Activated CD4-positive, alpha-beta T cell treated with anti-CD3 and anti-CD28 coated beads, Interleukin-2, amount 10 ng/mL, durations not matched to agents 24 days and 14 days (primary cell): ENCODE results near the gene LYPD4. TPM values are rescaled to one million over a fixed set of nuclear protein-coding genes. Genes with fewer than 3 reads are reported as not detected.

Experiments used
- DNase-seq: peaks from one replicate; pipeline ENCODE4 v3.0.0; 2022
- H3K27ac Mint-ChIP-seq: one replicate; pipeline ENCODE4 v1.8.0; 2022; ENCODE audit warnings: mild to moderate bottlenecking, mixed read lengths
- H3K27me3 Mint-ChIP-seq: one replicate; pipeline ENCODE4 v1.8.0; 2022; ENCODE audit warnings: mixed read lengths
- H3K36me3 Mint-ChIP-seq: one replicate; pipeline ENCODE4 v1.8.0; 2022; ENCODE audit warnings: low read depth, mild to moderate bottlenecking, mixed read lengths
- H3K4me1 Mint-ChIP-seq: one replicate; pipeline ENCODE4 v1.8.0; 2021; ENCODE audit warnings: mixed read lengths
- H3K4me3 Mint-ChIP-seq: one replicate; pipeline ENCODE4 v1.8.0; 2022; ENCODE audit warnings: mild to moderate bottlenecking, moderate library complexity, mixed read lengths
- H3K9me3 Mint-ChIP-seq: one replicate; pipeline ENCODE4 v1.8.0; 2021; ENCODE audit warnings: mixed read lengths
- intact Hi-C: fragments of 100-400 bp; cut with micrococcal nuclease; formaldehyde crosslinking; loops from one replicate; pipeline ENCODE4 v1.15.1; 2023
- total RNA-seq: library from RNA; stranded (reverse); gene quantifications from 2 replicates; pipeline ENCODE4 v1.2.3, GENCODE V29; 2022

LYPD4 gene, protein sequence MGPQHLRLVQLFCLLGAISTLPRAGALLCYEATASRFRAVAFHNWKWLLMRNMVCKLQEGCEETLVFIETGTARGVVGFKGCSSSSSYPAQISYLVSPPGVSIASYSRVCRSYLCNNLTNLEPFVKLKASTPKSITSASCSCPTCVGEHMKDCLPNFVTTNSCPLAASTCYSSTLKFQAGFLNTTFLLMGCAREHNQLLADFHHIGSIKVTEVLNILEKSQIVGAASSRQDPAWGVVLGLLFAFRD
- total RNA-seq: not detected in 2 replicates

DNA sequence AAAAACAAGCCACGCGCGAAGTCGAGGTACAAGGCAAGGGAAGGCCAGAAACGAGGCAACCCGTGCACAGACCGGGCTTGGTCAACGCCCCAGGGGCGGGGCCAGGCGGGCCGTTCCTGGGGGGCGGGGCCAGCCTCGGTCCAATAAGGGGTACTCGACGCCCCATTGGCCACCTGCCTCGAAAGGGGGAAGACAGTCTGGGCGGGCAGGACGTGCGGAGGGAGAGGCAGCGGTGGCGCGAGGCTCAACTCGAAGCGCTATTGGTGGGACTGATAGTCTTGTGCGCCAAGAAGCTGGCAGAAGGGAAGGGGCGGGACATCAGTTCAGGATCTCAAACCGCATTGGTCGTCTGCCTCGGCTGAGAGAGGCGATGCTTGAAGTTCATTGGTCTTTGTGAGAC, at the start of gene LYPD4:
LYPD4 (minus strand) TSS at position 83 of the 400 bp plus-strand sequence. CDS start 5,398 bp downstream, outside the sequence.
- Mint-ChIP-seq H3K4me3 (no peak within 1 kb of the TSS), H3K4me1 (no peaks in the 10 kb centered on the region), H3K9me3 (no peaks in the 10 kb centered on the region), H3K36me3 (no peaks in the 10 kb centered on the region), H3K27ac (no peak within 1 kb of the TSS), H3K27me3 (peaks cover 18% of the 10 kb centered on the region)
- intact Hi-C loops: no loop called here
- no peak for DNase-seq

DNA sequence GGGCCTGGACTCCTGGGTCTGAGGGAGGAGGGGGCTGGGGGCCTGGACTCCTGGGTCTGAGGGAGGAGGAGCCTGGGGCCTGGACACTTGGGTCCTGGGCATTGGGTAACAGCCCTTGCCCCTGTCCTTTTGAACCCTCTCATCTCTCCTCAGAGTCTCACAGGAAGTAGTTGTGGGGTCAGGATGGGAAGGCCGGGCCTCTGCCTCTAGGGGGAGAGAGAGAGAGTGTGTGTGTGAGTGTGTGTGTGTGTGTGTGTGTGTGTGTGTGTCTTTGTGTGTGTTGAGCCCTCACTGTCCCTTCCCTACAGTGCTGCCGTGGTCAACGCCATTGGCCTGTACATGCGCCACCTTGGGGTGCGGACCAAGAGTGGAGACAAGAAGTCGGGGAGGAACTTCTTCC, 49.4 kb upstream of the LYPD4 start:
- H3K27ac Mint-ChIP-seq: peak overlapping the region; percentile 49
- no peaks in the 10 kb centered on the region for H3K9me3 Mint-ChIP-seq
- H3K4me1 Mint-ChIP-seq: peaks cover 34% of the 10 kb centered on the region
- H3K36me3 Mint-ChIP-seq: peaks cover 63% of the 10 kb centered on the region
- no peaks in the 10 kb centered on the region for H3K27me3 Mint-ChIP-seq
- no peak overlapping the region for H3K4me3 Mint-ChIP-seq
- peak; percentile 72 for DNase-seq
- intact Hi-C loops: no loop called here

DNA sequence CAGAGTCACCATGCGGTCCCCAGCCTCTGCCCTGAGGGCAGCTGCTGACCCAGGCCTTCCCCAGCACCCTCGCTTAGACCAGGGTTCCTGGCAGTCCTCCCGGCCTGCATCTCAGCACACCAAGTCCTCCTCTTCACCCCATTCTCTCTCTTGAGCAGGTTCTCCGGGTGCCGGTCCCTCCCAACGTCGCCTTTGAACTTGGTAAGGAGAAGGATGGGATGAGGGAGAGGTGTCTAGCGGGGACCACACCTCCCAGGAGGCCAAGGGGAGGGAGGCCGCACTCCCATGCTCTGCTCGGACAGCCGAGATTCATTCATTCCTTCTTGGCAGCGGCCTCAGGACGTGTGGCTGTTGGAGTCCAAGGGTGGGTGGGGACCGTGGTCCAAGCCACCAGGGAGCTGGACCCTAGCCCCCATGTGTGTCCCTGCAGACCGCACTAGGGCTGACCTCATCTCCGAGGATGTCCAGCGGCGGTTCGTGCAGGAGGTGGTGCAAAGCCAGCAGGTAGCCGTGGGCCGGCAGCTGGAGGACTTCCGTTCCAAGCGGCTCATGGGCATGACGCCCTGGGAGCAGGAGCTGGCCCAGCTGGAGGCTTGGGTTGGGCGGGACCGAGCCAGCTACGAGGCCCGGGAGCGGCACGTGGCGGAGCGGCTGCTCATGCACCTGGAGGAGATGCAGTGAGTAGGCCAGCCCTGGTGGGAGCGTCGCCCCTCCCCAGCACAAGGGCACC, 47.9 kb upstream of the LYPD4 start:
- DNase-seq: no peak
- no peak overlapping the region for H3K4me3 Mint-ChIP-seq
- intact Hi-C loops: no loop called here
- peaks cover 61% of the 10 kb centered on the region for H3K36me3 Mint-ChIP-seq
- H3K27ac Mint-ChIP-seq: peak overlapping the region; percentile 37
- H3K27me3 Mint-ChIP-seq: no peaks in the 10 kb centered on the region
- no peaks in the 10 kb centered on the region for H3K9me3 Mint-ChIP-seq
- peaks cover 37% of the 10 kb centered on the region for H3K4me1 Mint-ChIP-seq

DNA sequence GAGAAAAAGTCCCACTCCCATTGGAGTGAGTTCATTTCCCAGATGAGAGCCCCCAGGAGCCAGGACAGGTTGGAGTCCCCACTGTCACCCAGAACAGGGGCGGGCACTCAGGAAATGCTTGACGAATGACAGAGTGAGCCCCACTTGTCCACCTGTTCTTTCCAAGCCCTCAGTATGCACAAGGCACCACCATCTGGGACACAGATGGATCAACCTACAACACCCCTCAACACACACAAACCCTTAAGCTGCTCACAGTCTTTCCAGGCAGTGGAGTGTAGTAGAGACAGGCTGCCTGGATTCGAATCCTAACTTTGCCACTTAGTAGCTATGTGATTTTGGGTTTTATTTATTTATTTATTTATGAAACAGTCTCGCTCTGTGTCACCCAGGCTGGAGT, 46.5 kb upstream of the LYPD4 start:
- H3K27ac Mint-ChIP-seq: no peak overlapping the region
- H3K4me3 Mint-ChIP-seq: no peak overlapping the region
- peaks cover 65% of the 10 kb centered on the region for H3K36me3 Mint-ChIP-seq
- no peak for DNase-seq
- H3K9me3 Mint-ChIP-seq: no peaks in the 10 kb centered on the region
- H3K4me1 Mint-ChIP-seq: peaks cover 47% of the 10 kb centered on the region
- H3K27me3 Mint-ChIP-seq: no peaks in the 10 kb centered on the region
- intact Hi-C loops: no loop called here

DNA sequence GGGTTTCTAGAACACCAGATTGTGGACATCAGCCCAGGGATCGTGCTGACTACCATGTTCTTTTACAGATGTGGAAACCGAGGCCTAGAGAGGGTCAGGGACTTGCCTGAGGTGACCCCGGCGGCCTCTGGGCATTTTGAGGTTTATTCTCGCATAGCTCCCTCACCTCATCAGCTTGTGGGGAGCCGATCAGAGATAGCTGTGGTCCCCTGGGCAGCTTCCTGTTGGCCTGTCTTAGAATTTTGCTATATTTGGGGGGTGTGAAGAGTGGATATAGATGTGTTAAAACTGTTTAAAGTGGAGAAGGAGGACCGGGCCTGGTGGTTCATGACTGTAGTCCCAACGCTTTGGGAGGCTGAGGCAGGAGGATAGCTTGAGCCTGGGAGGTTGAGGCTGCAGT, 45.4 kb upstream of the LYPD4 start:
- intact Hi-C loops: loop anchor here (5.0 to 10.0 kb wide), 3 partner anchors 392 to 1285 kb away; partner anchors contain the start of genes LTBP4 and TGFB1

DNA sequence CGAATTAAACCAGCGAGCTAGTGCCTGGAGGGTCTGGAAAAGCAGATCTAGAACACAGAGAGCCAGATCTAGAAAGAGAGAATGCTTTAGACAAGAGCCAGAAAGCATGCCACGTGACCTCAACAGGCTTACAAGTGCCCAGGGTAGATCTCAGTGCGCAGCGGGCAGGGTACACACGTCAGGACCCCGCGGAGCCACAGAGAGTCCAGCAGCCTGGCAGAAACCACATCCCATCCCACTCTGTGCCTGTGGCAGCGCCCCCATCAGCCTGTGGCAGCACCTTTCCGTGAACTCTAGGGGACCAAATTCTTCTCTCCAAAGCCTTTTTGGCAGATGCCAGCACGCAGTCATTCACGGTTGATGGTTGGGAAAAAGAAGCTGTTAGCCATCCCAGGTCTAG, 44.4 kb upstream of the LYPD4 start:
- Mint-ChIP-seq H3K36me3 (peaks cover 59% of the 10 kb centered on the region), H3K27ac (peak overlapping the region; percentile 67), H3K4me3 (peak overlapping the region; percentile 83), H3K4me1 (peaks cover 49% of the 10 kb centered on the region), H3K27me3 (no peaks in the 10 kb centered on the region), H3K9me3 (no peaks in the 10 kb centered on the region)
- intact Hi-C loops: loop anchor here (5.0 to 10.0 kb wide), 3 partner anchors 393 to 1284 kb away; partner anchors contain the start of genes LTBP4 and TGFB1
- no peak for DNase-seq

More for the DNA sequence above, 45.4 kb upstream of the LYPD4 start:
- no peaks in the 10 kb centered on the region for H3K27me3 Mint-ChIP-seq
- peaks cover 61% of the 10 kb centered on the region for H3K36me3 Mint-ChIP-seq
- H3K27ac Mint-ChIP-seq: peak overlapping the region; percentile 81
- H3K9me3 Mint-ChIP-seq: no peaks in the 10 kb centered on the region
- H3K4me3 Mint-ChIP-seq: peak overlapping the region; percentile 38
- H3K4me1 Mint-ChIP-seq: peaks cover 47% of the 10 kb centered on the region
- no peak for DNase-seq

DNA sequence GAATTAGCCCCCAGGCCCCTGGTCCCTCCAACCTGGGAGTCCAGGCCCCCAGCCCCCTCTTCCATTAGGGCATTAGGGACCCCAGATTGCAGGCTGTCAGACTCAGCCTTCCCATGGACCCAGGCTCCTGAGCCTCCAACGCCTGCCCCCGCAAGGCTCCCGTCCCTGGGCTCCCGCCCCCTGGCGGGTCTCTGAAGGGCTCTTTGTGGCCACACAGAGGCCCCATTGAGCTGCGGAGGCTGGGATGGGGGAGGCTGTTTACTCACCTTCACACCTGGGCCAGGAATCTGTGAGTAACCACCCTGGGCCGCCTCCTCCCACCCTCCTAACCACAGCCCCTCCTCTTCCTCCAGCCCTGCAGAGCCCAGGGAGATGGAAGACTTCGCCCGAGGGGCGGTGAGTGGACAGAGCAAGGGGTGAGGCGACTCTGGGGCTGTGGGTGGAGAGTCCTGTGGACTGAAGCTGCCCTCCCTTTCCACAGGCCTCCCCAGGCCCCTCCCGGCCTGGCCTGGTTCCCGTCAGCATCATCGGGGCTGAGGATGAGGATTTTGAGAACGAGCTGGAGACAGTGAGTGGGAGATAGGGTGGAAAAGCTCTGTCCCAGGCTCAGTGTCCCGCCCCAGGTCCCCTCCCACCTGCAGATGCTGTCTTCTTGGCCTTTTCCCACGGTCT, 43.4 kb upstream of the LYPD4 start:
- Mint-ChIP-seq H3K27me3 (no peaks in the 10 kb centered on the region), H3K4me3 (peak overlapping the region; percentile 83), H3K27ac (peak overlapping the region; percentile 90), H3K9me3 (no peaks in the 10 kb centered on the region), H3K36me3 (peaks cover 60% of the 10 kb centered on the region), H3K4me1 (peaks cover 48% of the 10 kb centered on the region)
- intact Hi-C loops: loop anchor here (1.0 to 10.0 kb wide), 8 partner anchors 17 to 1283 kb away; partner anchors contain the start of genes ERFL, LTBP4, RABAC1 and TGFB1
- DNase-seq: peak; percentile 92

DNA sequence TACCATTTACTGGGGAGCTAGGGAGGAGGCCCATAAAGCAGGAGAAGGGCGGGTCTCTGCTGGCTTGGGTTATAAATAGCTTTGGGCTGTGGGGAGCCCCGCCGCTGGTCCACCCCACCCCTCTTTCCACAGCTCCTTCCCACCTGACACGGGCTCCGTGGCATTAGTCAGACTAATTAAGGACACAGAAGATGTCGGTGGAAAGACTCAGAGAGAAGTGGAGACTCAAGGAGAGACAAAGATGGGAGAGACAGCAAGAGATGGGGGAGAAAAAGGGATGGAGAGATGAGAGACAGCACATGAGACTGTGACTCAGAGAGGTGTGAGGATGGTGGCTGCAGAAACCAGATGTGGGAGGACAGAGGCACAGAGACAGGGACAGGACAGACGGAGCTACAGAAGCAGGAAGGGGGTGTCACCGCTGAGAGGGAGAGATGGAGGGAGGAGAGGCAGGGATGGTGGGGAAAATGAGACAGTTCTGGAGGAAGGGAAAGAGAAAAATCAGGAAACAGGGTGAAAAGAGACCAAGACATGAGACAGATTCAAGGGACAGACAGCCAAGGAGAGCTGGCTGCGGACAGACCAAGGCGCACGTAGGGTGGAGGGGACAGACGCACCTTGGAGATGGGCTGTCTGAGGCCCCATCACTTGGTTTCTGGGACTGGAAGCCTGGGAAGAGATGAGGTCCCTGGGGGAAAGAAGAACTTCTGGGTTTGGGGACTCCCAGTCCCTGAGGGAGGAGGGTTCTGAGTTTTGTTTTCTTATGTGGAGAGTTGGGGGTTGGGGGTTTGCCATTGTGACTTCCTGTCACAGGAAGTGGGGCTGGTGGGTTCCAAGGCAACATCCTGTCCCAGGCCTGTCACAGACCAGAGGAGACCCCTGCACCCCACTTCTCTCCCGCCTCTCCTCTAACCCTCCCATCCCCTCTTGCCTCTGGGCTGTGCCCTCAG, 42.6 kb upstream of the LYPD4 start:
- Mint-ChIP-seq H3K36me3 (peaks cover 58% of the 10 kb centered on the region), H3K4me1 (peaks cover 53% of the 10 kb centered on the region), H3K9me3 (no peaks in the 10 kb centered on the region), H3K27me3 (no peaks in the 10 kb centered on the region), H3K27ac (peak overlapping the region; percentile 90), H3K4me3 (peak overlapping the region; percentile 83)
- intact Hi-C loops: loop anchor here (1.0 to 10.0 kb wide), 8 partner anchors 16 to 1282 kb away; partner anchors contain the start of genes ERFL, LTBP4, RABAC1 and TGFB1
- peak; percentile 91 for DNase-seq

DNA sequence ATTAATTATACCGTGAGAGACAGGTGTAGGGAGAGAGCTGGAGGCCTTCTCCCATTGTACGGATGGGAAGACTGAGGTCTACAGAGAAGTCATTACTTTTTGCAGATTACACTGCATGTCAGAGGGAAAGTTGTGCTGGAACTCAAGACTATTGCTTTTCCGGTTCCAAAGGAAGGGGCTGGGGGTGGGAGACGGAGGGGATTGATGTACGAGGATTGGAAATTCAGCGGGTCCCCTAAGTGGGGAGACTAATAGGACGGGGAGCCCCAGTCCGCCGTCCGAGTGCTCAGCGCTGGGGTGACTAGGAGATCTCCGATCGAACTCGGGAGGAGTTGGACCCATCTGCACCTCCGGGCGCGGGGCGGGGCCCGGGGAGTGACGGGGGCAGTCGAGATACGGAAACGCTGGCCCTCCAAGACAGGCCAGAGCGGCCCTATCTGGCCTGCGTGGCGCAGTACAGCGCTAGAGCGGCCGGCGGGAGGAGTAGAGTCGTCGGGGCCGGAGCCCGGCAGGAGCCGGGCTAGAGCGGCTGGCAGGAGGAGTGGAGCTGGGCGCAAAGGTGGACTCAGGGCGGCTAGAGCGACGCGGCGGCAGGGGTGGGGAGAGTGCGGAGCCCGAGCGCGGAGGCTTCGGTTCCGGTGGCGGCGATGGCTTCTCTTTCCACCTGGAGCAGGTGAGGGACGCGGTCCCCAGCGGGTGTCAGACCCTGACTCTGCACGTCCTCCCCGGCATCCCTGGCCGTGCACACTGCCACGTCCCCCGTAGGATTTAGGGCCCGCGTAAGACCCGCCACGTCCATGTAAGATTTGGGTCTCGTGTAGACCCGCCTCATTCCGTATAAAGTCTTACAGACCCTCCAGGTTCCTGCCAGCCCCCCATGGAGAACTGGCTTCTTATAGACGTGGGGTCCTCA, 39.6 kb upstream of the LYPD4 start:
- Mint-ChIP-seq H3K27ac (peak overlapping the region; percentile 94), H3K9me3 (no peaks in the 10 kb centered on the region), H3K4me3 (peak overlapping the region; percentile 83), H3K27me3 (no peaks in the 10 kb centered on the region), H3K4me1 (peaks cover 50% of the 10 kb centered on the region), H3K36me3 (peaks cover 41% of the 10 kb centered on the region)
- DNase-seq: peak; percentile 97
- intact Hi-C loops: loop anchor here (1.0 to 10.0 kb wide), 3 partner anchors 24 to 1279 kb away; partner anchors contain the start of genes LTBP4, RPS19 and TGFB1

DNA sequence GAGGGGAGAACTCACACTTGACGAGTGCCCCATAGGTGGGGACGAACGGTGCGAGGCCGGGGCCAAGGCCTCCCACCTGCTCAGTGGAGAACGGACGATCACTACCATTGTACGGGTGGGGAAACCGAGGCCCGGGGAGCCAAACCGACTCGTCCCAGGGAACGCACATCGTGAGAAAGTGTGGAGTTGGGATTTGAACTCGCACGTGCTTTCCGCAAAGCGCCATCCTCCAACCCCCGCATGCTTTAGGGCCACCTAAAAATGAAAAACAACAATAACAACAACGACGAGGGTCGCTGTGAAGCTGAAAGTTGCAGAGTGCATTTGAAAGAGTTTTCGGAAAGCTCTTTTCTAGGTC, 39.0 kb upstream of the LYPD4 start:
- no peaks in the 10 kb centered on the region for H3K9me3 Mint-ChIP-seq

DNA sequence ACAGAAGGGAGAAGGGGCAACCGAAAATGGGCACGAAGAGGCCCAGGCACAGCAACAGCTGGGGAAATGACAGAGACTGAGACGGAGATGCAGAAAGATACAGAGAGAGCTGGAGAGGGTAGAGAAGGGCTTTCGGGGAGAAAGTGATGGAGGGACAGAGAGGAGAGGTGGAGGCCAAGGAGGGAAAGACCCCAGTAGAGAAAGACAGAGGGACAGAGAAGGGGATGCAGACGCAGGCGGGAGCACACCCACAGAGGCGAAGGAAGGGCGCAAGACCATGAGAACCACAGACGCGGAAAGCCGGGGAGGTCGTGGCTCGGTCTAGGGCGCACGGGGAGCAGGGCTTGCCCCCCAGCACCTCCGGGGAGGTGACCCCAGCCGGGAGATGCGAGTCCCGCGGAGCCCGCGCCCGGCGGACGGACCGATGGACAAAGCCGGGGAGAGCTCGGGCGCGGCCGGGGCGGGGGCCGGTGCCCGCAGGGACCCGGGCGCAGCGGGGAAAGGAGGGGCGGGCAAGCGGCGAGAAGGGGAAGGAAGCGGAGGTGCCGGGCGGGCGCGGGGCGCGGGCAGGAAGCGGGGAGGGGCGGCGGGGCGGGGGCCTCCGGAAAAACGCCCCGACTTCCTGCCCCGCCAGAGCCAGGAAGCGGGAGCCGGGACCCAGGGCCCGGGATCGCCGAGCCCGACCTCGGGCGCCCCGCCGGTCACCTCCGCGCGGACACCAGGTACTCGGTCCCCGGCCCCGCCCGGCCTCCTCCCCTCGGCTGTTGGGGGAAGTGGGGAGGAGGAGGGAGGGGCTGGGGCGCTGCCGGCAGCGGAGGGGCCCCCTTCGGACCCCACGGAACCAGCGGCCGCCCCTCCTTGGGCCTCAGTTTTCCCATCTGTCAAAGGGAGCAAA, 38.3 kb upstream of the LYPD4 start, which contains the start of gene ARHGEF1:
ARHGEF1 (plus strand) TSS at position 617 of the 895 bp plus-strand sequence. CDS start 4,899 bp downstream, outside the sequence.
- Mint-ChIP-seq H3K36me3 (peaks cover 30% of the 10 kb centered on the region), H3K27ac (peak within 1 kb of the TSS; percentile 94), H3K4me3 (peak within 1 kb of the TSS; percentile 92), H3K9me3 (no peaks in the 10 kb centered on the region), H3K4me1 (peaks cover 41% of the 10 kb centered on the region), H3K27me3 (no peaks in the 10 kb centered on the region)
- DNase-seq: peak; percentile 91
- intact Hi-C loops: loop anchor here (10.0 kb wide), 2 partner anchors 528 to 1278 kb away; partner anchors contain the start of genes LTBP4 and TGFB1

More for the DNA sequence above, 39.0 kb upstream of the LYPD4 start:
- Mint-ChIP-seq H3K27ac (peak overlapping the region; percentile 94), H3K4me1 (peaks cover 45% of the 10 kb centered on the region), H3K36me3 (peaks cover 36% of the 10 kb centered on the region), H3K27me3 (no peaks in the 10 kb centered on the region), H3K4me3 (peak overlapping the region; percentile 83)
- no peak for DNase-seq
- intact Hi-C loops: loop anchor here (10.0 kb wide), 2 partner anchors 529 to 1279 kb away; partner anchors contain the start of genes LTBP4 and TGFB1
